Limb (tissue), 2 donors: ENCODE results near the gene SMYD3.

Source experiments
- DNase-seq, 2 donors: peaks; one replicate each; pipeline ENCODE4 v3.0.0-alpha.2; 2016; ENCODE audit errors: extremely low spot score in 2 of 2

SMYD3 gene

GRCh38 chr1:246471688-246472087, 35.4 kb downstream of the SMYD3 start:
- DNase-seq = no peak

- DNase-seq = no peak
These were observed 36.5 kb downstream of the SMYD3 start for GRCh38 chr1:246470585-246470984.

GRCh38 chr1:246462986-246463385, 44.1 kb downstream of the SMYD3 start:
- DNase-seq = no peak

- no peak for DNase-seq
These were observed 46.7 kb downstream of the SMYD3 start for GRCh38 chr1:246460406-246460805.

GRCh38 chr1:246459221-246459620, 47.9 kb downstream of the SMYD3 start:
- no peak for DNase-seq

- DNase-seq = no peak
These were observed 51.6 kb downstream of the SMYD3 start for GRCh38 chr1:246455476-246455875.

GRCh38 chr1:246454655-246455054, 52.4 kb downstream of the SMYD3 start:
- no peak for DNase-seq

GRCh38 chr1:246450611-246451251, 56.3 kb downstream of the SMYD3 start:
- DNase-seq = peak in 1 of 2 donors; percentile 30

GRCh38 chr1:246448373-246448772, 58.7 kb downstream of the SMYD3 start:
- no peak for DNase-seq

- DNase-seq = no peak
These were observed 59.6 kb downstream of the SMYD3 start for GRCh38 chr1:246447501-246447900.

GRCh38 chr1:246445503-246445902, 61.6 kb downstream of the SMYD3 start:
- no peak for DNase-seq

- no peak for DNase-seq
These were observed 62.5 kb downstream of the SMYD3 start for GRCh38 chr1:246444617-246445016.

GRCh38 chr1:246437961-246438360, 69.1 kb downstream of the SMYD3 start:
- peak in 1 of 2 donors; percentile 30 for DNase-seq

- no peak for DNase-seq
These were observed 71.5 kb downstream of the SMYD3 start for GRCh38 chr1:246435421-246436041.

GRCh38 chr1:246434335-246434734, 72.7 kb downstream of the SMYD3 start:
- no peak for DNase-seq

- DNase-seq = no peak
These were observed 78.4 kb downstream of the SMYD3 start for GRCh38 chr1:246428542-246429308.

- no peak for DNase-seq
These were observed 79.5 kb downstream of the SMYD3 start for GRCh38 chr1:246427611-246428010.

- DNase-seq = no peak
These were observed 81.2 kb downstream of the SMYD3 start for GRCh38 chr1:246425895-246426294.

- no peak for DNase-seq
These were observed 81.8 kb downstream of the SMYD3 start for GRCh38 chr1:246425139-246425794.

GRCh38 chr1:246420300-246420699, 86.8 kb downstream of the SMYD3 start:
- DNase-seq = no peak

- DNase-seq = no peak
These were observed 88.3 kb downstream of the SMYD3 start for GRCh38 chr1:246418565-246419312.
